GM12878 (cell line): ENCODE measurements around the gene RNF220.

Source experiments
- NR2C2 ChIP-seq: IDR thresholded peaks from 2 replicates; pipeline ENCODE4 v1.6.1; 2011; ENCODE audit warnings: borderline replicate concordance, low read depth; ENCODE audit not compliant: control insufficient read depth, insufficient read length
- POLR2A ChIP-seq: IDR thresholded peaks from 2 replicates; pipeline ENCODE4 v1.6.1; 2011; ENCODE audit warnings: low read depth, mild to moderate bottlenecking, low read length
- SMAD1 ChIP-seq: fragments of 450-650 bp; IDR thresholded peaks from 2 replicates; pipeline ENCODE4 v1.6.1; 2018; ENCODE audit warnings: mild to moderate bottlenecking, low read depth; ENCODE audit not compliant: partially characterized antibody

DNA sequence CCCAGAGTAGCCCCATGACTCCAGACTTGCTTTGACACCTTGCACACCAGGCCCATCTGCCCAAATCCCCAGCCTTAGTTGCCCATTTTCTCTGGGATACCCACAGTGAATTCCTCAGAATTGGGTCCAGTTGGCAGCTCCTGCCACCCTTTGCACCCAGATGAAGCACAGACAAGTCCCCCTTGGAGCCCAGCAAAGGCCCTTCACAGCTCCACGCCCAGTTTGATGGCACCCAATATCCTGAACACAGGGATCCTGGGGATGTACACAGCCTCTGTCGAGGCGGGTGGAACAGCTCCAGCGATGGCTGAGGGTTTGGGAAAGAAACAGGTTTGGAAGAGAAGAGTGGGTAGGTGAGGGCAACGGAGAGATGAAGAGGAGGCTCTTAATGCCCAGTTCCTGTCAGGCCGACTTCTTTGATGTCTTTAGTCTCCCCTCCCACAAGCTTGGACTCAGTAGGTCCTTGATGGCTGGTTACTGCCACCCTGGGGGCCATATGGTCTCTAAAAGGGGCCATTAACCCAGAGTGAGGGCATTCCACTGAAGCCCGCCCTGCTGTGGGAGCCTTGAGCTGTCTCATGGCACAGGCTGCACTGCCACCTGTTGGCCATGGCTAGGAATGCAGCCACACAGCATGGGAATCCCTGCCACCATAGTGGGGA, 247.5 kb downstream of the RNF220 start:
- TF ChIP-seq POLR2A (no peak; the same call in 1 of the 2 replicates), SMAD1 (no peak), NR2C2 (no peak)
